Endodermal cell (in vitro differentiated cells): ENCODE data around the gene ARHGEF26. TPM values are rescaled to one million over a fixed set of nuclear protein-coding genes. Genes with fewer than 3 reads are reported as not detected.

ENCODE experiments used
- DNase-seq: peaks from one replicate; pipeline ENCODE4 v3.0.0-alpha.2; 2017
- H3K27ac ChIP-seq: 2 replicates; pipeline ENCODE4 v1.5.1; 2013; ENCODE audit warnings: mild to moderate bottlenecking, low read depth, low read length, moderate library complexity
- H3K27me3 ChIP-seq: 2 replicates; pipeline ENCODE4 v1.6.1; 2013; ENCODE audit warnings: mild to moderate bottlenecking, low read length, moderate library complexity; ENCODE audit not compliant: insufficient read depth, control insufficient read depth, poor library complexity, severe bottlenecking
- H3K36me3 ChIP-seq: 2 replicates; pipeline ENCODE4 v1.7.0; 2013; ENCODE audit warnings: mild to moderate bottlenecking, low read length, moderate library complexity; ENCODE audit not compliant: control insufficient read depth, insufficient read depth
- H3K4me1 ChIP-seq: one replicate; pipeline ENCODE4 v1.7.0; 2013; ENCODE audit warnings: low read length; ENCODE audit not compliant: control insufficient read depth, insufficient read depth
- H3K4me3 ChIP-seq: 2 replicates; pipeline ENCODE4 v1.5.1; 2013; ENCODE audit warnings: mild to moderate bottlenecking, low read length, moderate library complexity
- H3K9ac ChIP-seq: 2 replicates; pipeline ENCODE4 v1.6.1; 2013; ENCODE audit warnings: mild to moderate bottlenecking, low read length, moderate library complexity; ENCODE audit not compliant: poor library complexity, severe bottlenecking; ENCODE audit errors: extremely low read depth
- H3K9me3 ChIP-seq: 2 replicates; pipeline ENCODE4 v1.6.1; 2013; ENCODE audit warnings: mild to moderate bottlenecking, low read length, moderate library complexity; ENCODE audit not compliant: control insufficient read depth
- H3K27ac Mint-ChIP-seq: 2 replicates; pipeline ENCODE4 v1.8.0; 2020; ENCODE audit warnings: mixed read lengths
- H3K27me3 Mint-ChIP-seq: 2 replicates; pipeline ENCODE4 v1.8.0; 2021; ENCODE audit warnings: mild to moderate bottlenecking, mixed read lengths; ENCODE audit not compliant: insufficient read depth
- H3K36me3 Mint-ChIP-seq: 2 replicates; pipeline ENCODE4 v1.8.0; 2020; ENCODE audit warnings: low read depth, mixed read lengths
- H3K4me1 Mint-ChIP-seq: 2 replicates; pipeline ENCODE4 v1.8.0; 2020; ENCODE audit warnings: mixed read lengths
- H3K4me3 Mint-ChIP-seq: 2 replicates; pipeline ENCODE4 v1.8.0; 2020; ENCODE audit warnings: mild to moderate bottlenecking, moderate library complexity, mixed read lengths
- H3K9me3 Mint-ChIP-seq: 2 replicates; pipeline ENCODE4 v1.8.0; 2020; ENCODE audit warnings: mild to moderate bottlenecking, mixed read lengths
- WGBS, 2 experiments: methylation state at CpG; one replicate each; pipeline versions ENCODE4 v1.1.5 to v1.1.7; 2013; ENCODE audit warnings: missing lambda C conversion rate in 2 of 2, mixed read lengths in 1 of 2; ENCODE audit not compliant: insufficient coverage in 1 of 2, insufficient read length in 1 of 2; 5-methylcytosine and 5-hydroxymethylcytosine counted together
- long read RNA-seq, 4 experiments: library from polyadenylated mRNA in 2 of 4; library from RNA in 1 of 4; library from capped mRNA in 1 of 4; stranded (forward) in 3 of 4; unstranded in 1 of 4; transcript quantifications; one replicate each; pipeline ENCODE4 v2.0.0, GENCODE V29; 2020 to 2021; ENCODE audit warnings: inconsistent platforms in 1 of 4
- polyA plus RNA-seq, 2 experiments: library from polyadenylated mRNA; stranded (reverse); fragments of 50-300 nt; gene quantifications; one replicate each; pipeline ENCODE4 v1.2.3, GENCODE V29; 2013
- total RNA-seq, 2 donors: library from RNA; stranded (reverse); fragmentation: NEBNext Ultra II Directional in 1 of 2; extraction: Animal tissue kit (Norgen Biotek cat#: 25700) in 1 of 2; gene quantifications; 2 replicates in 1 of 2; 3 replicates in 1 of 2; pipeline ENCODE4 v1.2.1, GENCODE V29; 2021
- TF ChIP-seq, protein P1 (sequence below): fragments of 200-600 bp; sonication (generic); conservative IDR thresholded peaks from 2 replicates; pipeline ENCODE4 v1.5.0; 2021; ENCODE audit warnings: antibody characterized with exemption, mild to moderate bottlenecking

Gene ARHGEF26, protein sequence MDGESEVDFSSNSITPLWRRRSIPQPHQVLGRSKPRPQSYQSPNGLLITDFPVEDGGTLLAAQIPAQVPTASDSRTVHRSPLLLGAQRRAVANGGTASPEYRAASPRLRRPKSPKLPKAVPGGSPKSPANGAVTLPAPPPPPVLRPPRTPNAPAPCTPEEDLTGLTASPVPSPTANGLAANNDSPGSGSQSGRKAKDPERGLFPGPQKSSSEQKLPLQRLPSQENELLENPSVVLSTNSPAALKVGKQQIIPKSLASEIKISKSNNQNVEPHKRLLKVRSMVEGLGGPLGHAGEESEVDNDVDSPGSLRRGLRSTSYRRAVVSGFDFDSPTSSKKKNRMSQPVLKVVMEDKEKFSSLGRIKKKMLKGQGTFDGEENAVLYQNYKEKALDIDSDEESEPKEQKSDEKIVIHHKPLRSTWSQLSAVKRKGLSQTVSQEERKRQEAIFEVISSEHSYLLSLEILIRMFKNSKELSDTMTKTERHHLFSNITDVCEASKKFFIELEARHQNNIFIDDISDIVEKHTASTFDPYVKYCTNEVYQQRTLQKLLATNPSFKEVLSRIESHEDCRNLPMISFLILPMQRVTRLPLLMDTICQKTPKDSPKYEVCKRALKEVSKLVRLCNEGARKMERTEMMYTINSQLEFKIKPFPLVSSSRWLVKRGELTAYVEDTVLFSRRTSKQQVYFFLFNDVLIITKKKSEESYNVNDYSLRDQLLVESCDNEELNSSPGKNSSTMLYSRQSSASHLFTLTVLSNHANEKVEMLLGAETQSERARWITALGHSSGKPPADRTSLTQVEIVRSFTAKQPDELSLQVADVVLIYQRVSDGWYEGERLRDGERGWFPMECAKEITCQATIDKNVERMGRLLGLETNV
- total RNA-seq, result 10 to 100 TPM; 10.1 to 12.4 TPM
- 12.0 TPM for polyA plus RNA-seq (2013, experiment 1 of 2)
- 10.0 TPM for polyA plus RNA-seq (2013, experiment 2 of 2)
- long read RNA-seq, experiment 1, partial matches to known transcripts, result 1 of 4 reads
- long read RNA-seq, experiment 1, other reads (novel, unspliced or antisense), result 3 of 4 reads
- long read RNA-seq, experiment 2, transcript ARHGEF26-202 (15 exons, 3,929 nt), result major isoform, 22 of 41 reads
- long read RNA-seq, experiment 2, partial matches to known transcripts, result 8 of 41 reads
- long read RNA-seq, experiment 2, other reads (novel, unspliced or antisense), result 11 of 41 reads
- long read RNA-seq, experiment 3, transcript ARHGEF26-202 (15 exons, 3,929 nt), result major isoform, 9 of 19 reads
- long read RNA-seq, experiment 3, partial matches to known transcripts, result 6 of 19 reads
- long read RNA-seq, experiment 3, other reads (novel, unspliced or antisense), result 4 of 19 reads
- long read RNA-seq, experiment 4, partial matches to known transcripts, result 1 of 1 reads
- long read RNA-seq, experiment 4, other reads (novel, unspliced or antisense), result 0 of 1 reads

GRCh38 chr3:154120961-154121700 is at the start of gene ARHGEF26:
Gene ARHGEF26 (plus strand): TSS chr3:154121390. CDS start chr3:154121993, 603 bp downstream.
- Histone ChIP-seq H3K9ac (peak within 1 kb of the TSS; percentile 65), H3K4me3 (peak within 1 kb of the TSS; percentile 79), H3K9me3 (no peaks in the 10 kb centered on the region), H3K36me3 (no peaks in the 10 kb centered on the region), H3K4me1 (no peaks in the 10 kb centered on the region), H3K27ac (no peak within 1 kb of the TSS), H3K27me3 (peaks cover 42% of the 10 kb centered on the region)
- Mint-ChIP-seq H3K27me3 (peaks cover 42% of the 10 kb centered on the region), H3K36me3 (no peaks in the 10 kb centered on the region), H3K27ac (peak within 1 kb of the TSS; percentile 75), H3K4me1 (peaks cover 13% of the 10 kb centered on the region), H3K9me3 (no peaks in the 10 kb centered on the region), H3K4me3 (peak within 1 kb of the TSS; percentile 80)
- 0% methylated on average over 25 to 66 of the region's 66 CpGs for WGBS, 2 experiments
- TF ChIP-seq, protein P1, sequence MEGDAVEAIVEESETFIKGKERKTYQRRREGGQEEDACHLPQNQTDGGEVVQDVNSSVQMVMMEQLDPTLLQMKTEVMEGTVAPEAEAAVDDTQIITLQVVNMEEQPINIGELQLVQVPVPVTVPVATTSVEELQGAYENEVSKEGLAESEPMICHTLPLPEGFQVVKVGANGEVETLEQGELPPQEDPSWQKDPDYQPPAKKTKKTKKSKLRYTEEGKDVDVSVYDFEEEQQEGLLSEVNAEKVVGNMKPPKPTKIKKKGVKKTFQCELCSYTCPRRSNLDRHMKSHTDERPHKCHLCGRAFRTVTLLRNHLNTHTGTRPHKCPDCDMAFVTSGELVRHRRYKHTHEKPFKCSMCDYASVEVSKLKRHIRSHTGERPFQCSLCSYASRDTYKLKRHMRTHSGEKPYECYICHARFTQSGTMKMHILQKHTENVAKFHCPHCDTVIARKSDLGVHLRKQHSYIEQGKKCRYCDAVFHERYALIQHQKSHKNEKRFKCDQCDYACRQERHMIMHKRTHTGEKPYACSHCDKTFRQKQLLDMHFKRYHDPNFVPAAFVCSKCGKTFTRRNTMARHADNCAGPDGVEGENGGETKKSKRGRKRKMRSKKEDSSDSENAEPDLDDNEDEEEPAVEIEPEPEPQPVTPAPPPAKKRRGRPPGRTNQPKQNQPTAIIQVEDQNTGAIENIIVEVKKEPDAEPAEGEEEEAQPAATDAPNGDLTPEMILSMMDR, result no peak
- DNase-seq, result peak; percentile 97

- no peak overlapping the region for H3K27ac Mint-ChIP-seq
- peaks cover 5% of the 10 kb centered on the region for H3K9me3 Mint-ChIP-seq
- no peak for DNase-seq
- no peak overlapping the region for H3K4me3 ChIP-seq
- H3K36me3 ChIP-seq, result no peaks in the 10 kb centered on the region
- H3K4me1 ChIP-seq, result no peaks in the 10 kb centered on the region
- H3K36me3 Mint-ChIP-seq, result no peaks in the 10 kb centered on the region
- TF ChIP-seq, protein P1, result no peak
- no peak overlapping the region for H3K27ac ChIP-seq
- H3K9ac ChIP-seq, result no peak overlapping the region
- H3K4me3 Mint-ChIP-seq, result no peak overlapping the region
- H3K27me3 ChIP-seq, result no peaks in the 10 kb centered on the region
- no peaks in the 10 kb centered on the region for H3K4me1 Mint-ChIP-seq
- H3K9me3 ChIP-seq, result no peaks in the 10 kb centered on the region
- WGBS, 2 experiments, result 84 to 90% methylated on average over 2 of the region's 2 CpGs
- H3K27me3 Mint-ChIP-seq, result no peaks in the 10 kb centered on the region
Observed at GRCh38 chr3:154074966-154075365, 46.2 kb upstream of the ARHGEF26 start.
